Type B pancreatic cell (in vitro differentiated cells): ENCODE results near the gene MGAT4A. TPM values are rescaled to one million over a fixed set of nuclear protein-coding genes. Genes with fewer than 3 reads are reported as not detected.
"Not testable (repeated sequence)": the region's sequence is repeated elsewhere in the genome, so short reads cannot be mapped to it uniquely, and the experiment has no call there.

ENCODE experiments used
- DNase-seq: peaks from one replicate; pipeline ENCODE4 v3.0.0; 2021; ENCODE audit warnings: mixed read lengths; ENCODE audit not compliant: unreplicated experiment; ENCODE audit errors: extremely low spot score
- H3K27ac Mint-ChIP-seq: 2 replicates; pipeline ENCODE4 v1.8.0; 2021; ENCODE audit warnings: mild to moderate bottlenecking, mixed read lengths
- H3K27me3 Mint-ChIP-seq: 2 replicates; pipeline ENCODE4 v1.8.0; 2021; ENCODE audit warnings: mixed read lengths
- H3K36me3 Mint-ChIP-seq: 2 replicates; pipeline ENCODE4 v1.8.0; 2021; ENCODE audit warnings: mixed read lengths
- H3K4me1 Mint-ChIP-seq: one replicate; pipeline ENCODE4 v1.8.0; 2021; ENCODE audit warnings: mixed read lengths; ENCODE audit not compliant: unreplicated experiment
- H3K4me3 Mint-ChIP-seq: 2 replicates; pipeline ENCODE4 v1.8.0; 2021; ENCODE audit warnings: mild to moderate bottlenecking, mixed read lengths
- H3K9me3 Mint-ChIP-seq: 2 replicates; pipeline ENCODE4 v1.8.0; 2021; ENCODE audit warnings: mixed read lengths
- total RNA-seq: library from RNA; stranded (reverse); gene quantifications from 2 replicates; pipeline ENCODE4 v1.2.1, GENCODE V29; 2021; ENCODE audit warnings: low replicate concordance
- TF ChIP-seq, protein P1 (sequence below): fragments of 200-600 bp; sonication (generic); conservative IDR thresholded peaks from 2 replicates; pipeline ENCODE4 v1.5.0; 2021; ENCODE audit warnings: antibody characterized with exemption, mild to moderate bottlenecking

MGAT4A gene
- total RNA-seq, 1 donor from 2014 or later: 32.5 TPM

DNA sequence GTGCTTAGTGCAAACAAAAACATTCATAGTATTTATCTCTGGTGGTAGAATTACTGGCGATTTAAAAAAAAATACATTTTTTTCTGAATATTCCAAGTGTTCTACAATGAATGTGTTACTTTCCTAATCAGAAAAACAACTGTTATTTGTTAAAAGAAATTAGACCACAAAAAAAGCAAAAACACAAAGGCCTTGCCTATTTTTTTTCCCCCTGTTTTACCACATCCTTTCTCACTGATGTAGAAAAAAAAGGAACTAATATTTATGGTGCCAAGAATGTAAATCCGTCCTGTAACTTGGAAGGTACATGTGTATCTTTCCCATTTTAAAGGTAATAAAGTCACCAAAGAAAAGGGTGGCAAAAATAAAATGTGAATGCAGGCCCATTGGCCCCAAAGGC, 28.4 kb upstream of the MGAT4A start:
- no peak for DNase-seq
- Mint-ChIP-seq H3K9me3 (no peaks in the 10 kb centered on the region), H3K27ac (no peak overlapping the region), H3K27me3 (peaks cover 6% of the 10 kb centered on the region), H3K4me1 (no peaks in the 10 kb centered on the region), H3K36me3 (no peaks in the 10 kb centered on the region), H3K4me3 (no peak overlapping the region)
- TF ChIP-seq, protein P1, sequence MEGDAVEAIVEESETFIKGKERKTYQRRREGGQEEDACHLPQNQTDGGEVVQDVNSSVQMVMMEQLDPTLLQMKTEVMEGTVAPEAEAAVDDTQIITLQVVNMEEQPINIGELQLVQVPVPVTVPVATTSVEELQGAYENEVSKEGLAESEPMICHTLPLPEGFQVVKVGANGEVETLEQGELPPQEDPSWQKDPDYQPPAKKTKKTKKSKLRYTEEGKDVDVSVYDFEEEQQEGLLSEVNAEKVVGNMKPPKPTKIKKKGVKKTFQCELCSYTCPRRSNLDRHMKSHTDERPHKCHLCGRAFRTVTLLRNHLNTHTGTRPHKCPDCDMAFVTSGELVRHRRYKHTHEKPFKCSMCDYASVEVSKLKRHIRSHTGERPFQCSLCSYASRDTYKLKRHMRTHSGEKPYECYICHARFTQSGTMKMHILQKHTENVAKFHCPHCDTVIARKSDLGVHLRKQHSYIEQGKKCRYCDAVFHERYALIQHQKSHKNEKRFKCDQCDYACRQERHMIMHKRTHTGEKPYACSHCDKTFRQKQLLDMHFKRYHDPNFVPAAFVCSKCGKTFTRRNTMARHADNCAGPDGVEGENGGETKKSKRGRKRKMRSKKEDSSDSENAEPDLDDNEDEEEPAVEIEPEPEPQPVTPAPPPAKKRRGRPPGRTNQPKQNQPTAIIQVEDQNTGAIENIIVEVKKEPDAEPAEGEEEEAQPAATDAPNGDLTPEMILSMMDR: no peak

DNA sequence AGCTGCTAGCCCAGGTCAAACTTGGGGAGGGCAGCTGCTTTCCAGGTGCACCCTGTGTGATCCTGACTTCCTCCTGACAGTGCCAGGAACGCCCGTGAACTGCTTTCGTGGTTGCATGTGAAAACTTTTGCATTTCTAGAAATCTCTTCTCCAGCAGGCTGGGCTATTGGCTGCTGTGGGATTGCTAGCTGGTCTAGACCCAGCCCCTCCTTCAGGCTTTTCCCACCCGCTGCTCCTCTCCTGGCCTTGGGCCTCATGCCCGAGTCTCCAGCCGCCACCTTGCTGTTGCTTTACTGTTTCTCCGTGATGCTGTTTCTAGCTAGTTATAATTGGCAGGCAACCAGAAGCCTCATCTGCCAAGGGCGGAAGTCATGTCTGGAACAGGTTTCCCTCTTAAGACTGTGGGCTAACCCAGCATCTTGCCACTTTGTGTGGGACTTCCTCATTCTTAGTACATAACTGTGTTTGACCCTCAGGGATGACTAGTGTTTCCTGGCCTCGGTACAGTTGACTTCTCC, 27.0 kb upstream of the MGAT4A start:
- Mint-ChIP-seq H3K27ac (no peak overlapping the region), H3K9me3 (no peaks in the 10 kb centered on the region), H3K4me1 (no peaks in the 10 kb centered on the region), H3K36me3 (no peaks in the 10 kb centered on the region), H3K4me3 (no peak overlapping the region), H3K27me3 (peaks cover 6% of the 10 kb centered on the region)
- no peak for DNase-seq
- TF ChIP-seq, protein P1: no peak

DNA sequence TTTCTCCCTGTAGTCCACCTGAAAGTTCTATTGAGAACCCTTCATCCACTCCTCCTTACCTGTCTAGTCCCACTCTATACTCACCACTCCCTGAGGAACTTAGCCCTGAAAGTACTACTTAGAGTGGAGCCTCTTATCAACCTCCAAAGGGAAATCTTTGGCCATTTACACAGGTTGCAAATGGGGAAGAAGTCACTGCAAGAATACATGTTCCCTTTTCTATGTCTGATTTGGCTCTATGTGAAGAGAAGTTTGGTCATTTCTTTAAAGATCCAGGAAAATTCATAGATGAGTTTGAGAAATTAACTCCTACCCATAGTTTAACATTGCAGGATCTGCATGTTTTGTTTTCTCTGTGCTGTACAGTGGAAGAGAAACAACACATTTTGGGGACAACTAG, 22.9 kb upstream of the MGAT4A start:
- peaks cover 4% of the 10 kb centered on the region for H3K4me1 Mint-ChIP-seq
- H3K36me3 Mint-ChIP-seq: no peaks in the 10 kb centered on the region
- H3K4me3 Mint-ChIP-seq: no peak overlapping the region
- no peak for DNase-seq
- no peaks in the 10 kb centered on the region for H3K9me3 Mint-ChIP-seq
- no peaks in the 10 kb centered on the region for H3K27me3 Mint-ChIP-seq
- no peak overlapping the region for H3K27ac Mint-ChIP-seq
- TF ChIP-seq, protein P1: no peak

DNA sequence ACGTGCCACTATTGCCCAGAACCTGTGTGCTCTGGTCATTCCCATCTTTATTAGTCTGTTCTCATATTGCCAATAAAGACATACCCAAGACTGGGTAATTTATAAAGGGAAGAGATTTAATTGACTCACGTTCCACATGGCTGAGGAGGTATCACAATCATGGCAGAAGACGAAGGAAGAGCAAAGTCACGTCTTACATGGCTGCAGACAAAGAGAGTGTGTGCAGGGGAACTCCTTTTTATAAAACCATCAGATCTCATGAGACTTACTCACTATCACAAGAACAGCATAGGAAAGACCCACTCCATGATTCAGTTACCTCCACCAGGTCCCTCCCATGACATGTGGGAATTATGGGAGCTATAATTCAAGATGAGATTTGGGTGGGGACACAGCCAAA, 21.8 kb upstream of the MGAT4A start:
- not testable (repeated sequence) for DNase-seq, H3K36me3 Mint-ChIP-seq, H3K27ac Mint-ChIP-seq, H3K4me3 Mint-ChIP-seq, H3K27me3 Mint-ChIP-seq, H3K9me3 Mint-ChIP-seq, H3K4me1 Mint-ChIP-seq

DNA sequence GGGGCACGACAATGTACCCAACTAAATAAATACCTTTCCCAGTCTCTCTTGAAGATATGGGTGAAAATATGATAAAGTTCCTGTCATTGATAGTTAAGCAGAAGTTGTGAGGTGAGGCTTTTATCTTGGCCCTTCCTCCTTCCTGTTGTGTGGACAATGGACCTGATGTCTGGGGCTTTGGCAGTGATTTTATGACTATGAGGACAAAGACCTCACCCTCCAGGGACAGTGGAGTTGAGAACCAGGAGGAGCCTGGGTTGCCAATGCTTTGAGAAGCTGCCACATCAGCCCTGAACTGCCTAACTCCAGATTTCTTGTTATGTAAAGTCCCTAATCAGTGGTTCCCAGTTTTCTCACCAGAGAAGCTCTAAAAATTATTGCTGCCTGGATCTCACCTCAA, 20.8 kb upstream of the MGAT4A start:
- no peaks in the 10 kb centered on the region for H3K36me3 Mint-ChIP-seq
- no peak overlapping the region for H3K4me3 Mint-ChIP-seq
- H3K9me3 Mint-ChIP-seq: no peaks in the 10 kb centered on the region
- peaks cover 13% of the 10 kb centered on the region for H3K4me1 Mint-ChIP-seq
- H3K27ac Mint-ChIP-seq: no peak overlapping the region
- no peak for DNase-seq
- no peaks in the 10 kb centered on the region for H3K27me3 Mint-ChIP-seq
- TF ChIP-seq, protein P1: no peak

DNA sequence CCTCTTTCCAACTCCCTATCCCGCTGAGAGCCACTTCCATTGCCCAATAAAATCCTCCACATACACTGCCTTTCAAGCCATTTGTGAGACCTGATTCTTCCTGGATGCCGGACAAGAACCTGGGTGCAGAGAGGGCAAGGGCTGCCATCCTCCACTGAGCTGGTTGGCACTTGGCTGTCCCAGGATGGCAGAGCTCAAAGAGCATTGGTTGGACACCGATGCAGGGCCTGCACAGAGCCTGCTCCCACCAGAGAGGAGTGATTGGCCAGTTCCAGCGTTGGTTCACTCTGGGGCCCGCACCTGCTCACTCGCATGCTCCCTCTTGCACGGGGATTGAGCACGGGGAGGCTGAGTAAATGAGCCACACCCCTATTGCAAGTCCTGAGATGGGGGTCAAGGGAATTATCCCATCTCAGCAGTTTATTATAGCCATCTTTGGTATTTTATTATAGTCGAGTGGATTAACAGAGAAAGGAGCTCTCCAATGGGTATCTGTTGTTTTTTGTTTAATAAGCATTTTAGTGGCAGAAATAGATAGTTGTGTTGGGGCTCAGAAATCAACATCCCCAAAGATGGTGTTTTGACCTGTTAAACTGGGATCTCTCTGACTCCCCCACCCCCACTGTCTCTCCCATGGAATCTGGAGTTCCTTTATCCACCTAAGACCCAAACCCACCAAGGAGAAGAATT, 19.8 kb upstream of the MGAT4A start:
- Mint-ChIP-seq H3K27ac (no peak overlapping the region), H3K4me3 (no peak overlapping the region), H3K4me1 (peaks cover 13% of the 10 kb centered on the region), H3K9me3 (no peaks in the 10 kb centered on the region), H3K36me3 (no peaks in the 10 kb centered on the region), H3K27me3 (no peaks in the 10 kb centered on the region)
- DNase-seq: no peak
- TF ChIP-seq, protein P1: no peak
